Caco-2 (cell line): Measurements from ENCODE around the gene UTF1. TPM values are rescaled to one million over a fixed set of nuclear protein-coding genes. Genes with fewer than 3 reads are reported as not detected.

ENCODE experiments used
- BruUV-seq: library from RNA; stranded (reverse); fragments of 400-500 nt; replicated peaks from 2 replicates; lab custom pipeline; 2021; lab: Mats Ljungman, UMichigan
- CTCF ChIA-PET: fragments of 300-600 bp; sonication (Branson Sonifier 250); formaldehyde crosslinking; loops from one replicate; lab custom pipeline; 2022; ENCODE audit warnings: antibody characterized with exemption; lab: Charles Lee
- POLR2A ChIA-PET: fragments of 300-600 bp; sonication (Branson Sonifier 250); formaldehyde crosslinking; loops from one replicate; lab custom pipeline; 2022; ENCODE audit warnings: antibody characterized with exemption; lab: Charles Lee
- DNase-seq, 2 experiments: peaks; one replicate each; pipeline versions ENCODE4 v3.0.0 to v3.0.0-alpha.2; 2020 to 2022
- H3K27me3 ChIP-seq: replicated peaks from 2 replicates; pipeline ENCODE4 v1.6.0; 2011; ENCODE audit warnings: low read length; ENCODE audit not compliant: control insufficient read depth, insufficient read depth
- H3K36me3 ChIP-seq: 2 replicates; pipeline ENCODE4 v1.5.1; 2011; ENCODE audit warnings: low read length; ENCODE audit not compliant: control insufficient read depth, insufficient read depth
- H3K4me1 ChIP-seq: fragments of 250-450 bp; sonication (Bioruptor Pico); 2 replicates; pipeline ENCODE4 v1.5.1; 2020; ENCODE audit warnings: mild to moderate bottlenecking
- H3K4me3 ChIP-seq: 2 replicates; pipeline ENCODE4 v1.5.1; 2011; ENCODE audit warnings: low read depth, mild to moderate bottlenecking, control low read depth, low read length
- H3K9me3 ChIP-seq: fragments of 250-450 bp; sonication (Bioruptor Pico); 2 replicates; pipeline ENCODE4 v1.5.1; 2020; ENCODE audit warnings: mild to moderate bottlenecking, moderate library complexity
- H3K27ac Mint-ChIP-seq: one replicate; pipeline ENCODE4 v1.8.0; 2022; ENCODE audit warnings: mixed read lengths; ENCODE audit not compliant: unreplicated experiment
- H3K27me3 Mint-ChIP-seq: one replicate; pipeline ENCODE4 v1.8.0; 2022; ENCODE audit warnings: mixed read lengths; ENCODE audit not compliant: insufficient read depth, unreplicated experiment
- H3K36me3 Mint-ChIP-seq: one replicate; pipeline ENCODE4 v1.8.0; 2022; ENCODE audit warnings: mild to moderate bottlenecking, mixed read lengths; ENCODE audit not compliant: insufficient read depth, unreplicated experiment
- H3K4me1 Mint-ChIP-seq: one replicate; pipeline ENCODE4 v1.8.0; 2022; ENCODE audit warnings: low read depth, mixed read lengths; ENCODE audit not compliant: unreplicated experiment
- H3K4me3 Mint-ChIP-seq: one replicate; pipeline ENCODE4 v1.8.0; 2022; ENCODE audit warnings: mild to moderate bottlenecking, moderate library complexity, mixed read lengths; ENCODE audit not compliant: unreplicated experiment
- H3K9me3 Mint-ChIP-seq: one replicate; pipeline ENCODE4 v1.8.0; 2022; ENCODE audit warnings: mixed read lengths; ENCODE audit not compliant: unreplicated experiment
- CTCF ChIP-seq, 2 experiments: fragments of 200-600 bp in 1 of 2; IDR thresholded peaks; 1 replicate in 1 of 2; 2 replicates in 1 of 2; pipeline versions ENCODE4 v1.5.1 to v1.8.0; 2011 to 2022; ENCODE audit warnings: antibody characterized with exemption in 1 of 2, control low read depth in 1 of 2, inconsistent platforms in 1 of 2, low read depth in 1 of 2, low read length in 1 of 2, mild to moderate bottlenecking in 1 of 2, moderate library complexity in 1 of 2; ENCODE audit not compliant: insufficient read depth in 1 of 2, severe bottlenecking in 1 of 2, unreplicated experiment in 1 of 2
- intact Hi-C: fragments of 100-400 bp; cut with micrococcal nuclease; formaldehyde crosslinking; loops from one replicate; pipeline ENCODE4 v1.10.0; 2022; ENCODE audit not compliant: unreplicated experiment
- total RNA-seq: library from RNA; stranded (reverse); gene quantifications from 2 replicates; pipeline ENCODE4 v1.2.3, GENCODE V29; 2022

Gene UTF1
- total RNA-seq, 1 experiment from 2014 or later: not detected

GRCh38 chr10:133268532-133268931, 38.5 kb downstream of the UTF1 start:
- H3K27ac Mint-ChIP-seq: no peak overlapping the region
- Histone ChIP-seq H3K4me3 (no peak overlapping the region), H3K36me3 (no peaks in the 10 kb centered on the region), H3K9me3 (no peaks in the 10 kb centered on the region), H3K4me1 (no peaks in the 10 kb centered on the region), H3K27me3 (no peaks in the 10 kb centered on the region)
- BruUV-seq: no TSS peak
- DNase-seq: no peak
- TF ChIP-seq CTCF (IDR thresholded peaks at IDR 0.05; ENCODE audit: insufficient read depth in 1 of 2, low read depth in 1 of 2, low read length in 1 of 2, severe bottlenecking in 1 of 2, unreplicated experiment in 1 of 2): no peak
- H3K4me1 Mint-ChIP-seq: no peaks in the 10 kb centered on the region
- H3K27me3 Mint-ChIP-seq: no peaks in the 10 kb centered on the region
- no peaks in the 10 kb centered on the region for H3K36me3 Mint-ChIP-seq
- ChIA-PET POLR2A (no interaction called here), CTCF (interaction anchor here (0.5 kb wide), 1 partner anchor 9 kb away, joined by 3 read pairs; no protein-coding TSS in a partner anchor)
- intact Hi-C loops: no loop called here
- H3K9me3 Mint-ChIP-seq: no peaks in the 10 kb centered on the region
- no peak overlapping the region for H3K4me3 Mint-ChIP-seq

GRCh38 chr10:133269367-133269766, 39.4 kb downstream of the UTF1 start:
- Histone ChIP-seq H3K27me3 (no peaks in the 10 kb centered on the region), H3K9me3 (no peaks in the 10 kb centered on the region), H3K4me3 (no peak overlapping the region), H3K4me1 (no peaks in the 10 kb centered on the region), H3K36me3 (no peaks in the 10 kb centered on the region)
- no peak for DNase-seq
- POLR2A ChIA-PET: no interaction called here
- CTCF ChIA-PET: interaction anchor here (0.5 kb wide), 1 partner anchor 8 kb away, joined by 3 read pairs; no protein-coding TSS in a partner anchor
- no peak for TF ChIP-seq CTCF (IDR thresholded peaks at IDR 0.05; ENCODE audit: insufficient read depth in 1 of 2, low read depth in 1 of 2, low read length in 1 of 2, severe bottlenecking in 1 of 2, unreplicated experiment in 1 of 2)
- no TSS peak for BruUV-seq
- intact Hi-C loops: no loop called here
- Mint-ChIP-seq H3K36me3 (no peaks in the 10 kb centered on the region), H3K27me3 (no peaks in the 10 kb centered on the region), H3K27ac (no peak overlapping the region), H3K4me1 (no peaks in the 10 kb centered on the region), H3K4me3 (no peak overlapping the region), H3K9me3 (no peaks in the 10 kb centered on the region)

GRCh38 chr10:133270204-133270603, 40.2 kb downstream of the UTF1 start:
- Mint-ChIP-seq H3K27ac (no peak overlapping the region), H3K9me3 (no peaks in the 10 kb centered on the region), H3K27me3 (no peaks in the 10 kb centered on the region)

More at GRCh38 chr10:133270204-133270603, 40.2 kb downstream of the UTF1 start:
- BruUV-seq: no TSS peak
- no peaks in the 10 kb centered on the region for H3K36me3 Mint-ChIP-seq
- no peak overlapping the region for H3K4me3 Mint-ChIP-seq
- TF ChIP-seq CTCF (IDR thresholded peaks at IDR 0.05; ENCODE audit: insufficient read depth in 1 of 2, low read depth in 1 of 2, low read length in 1 of 2, severe bottlenecking in 1 of 2, unreplicated experiment in 1 of 2): no peak
- no peaks in the 10 kb centered on the region for H3K4me1 Mint-ChIP-seq
- DNase-seq: no peak
- Histone ChIP-seq H3K4me1 (peaks cover 8% of the 10 kb centered on the region), H3K27me3 (no peaks in the 10 kb centered on the region), H3K9me3 (no peaks in the 10 kb centered on the region), H3K36me3 (no peaks in the 10 kb centered on the region), H3K4me3 (no peak overlapping the region)
- POLR2A ChIA-PET: interaction anchor here (0.5 kb wide), 1 partner anchor 81 kb away, joined by 5 read pairs; no protein-coding TSS in a partner anchor
- intact Hi-C loops: no loop called here
- CTCF ChIA-PET: no interaction called here
